Loucy (cell line): ENCODE measurements around the gene TAS2R31.

ENCODE experiments used
- CTCF ChIP-seq: fragments of 200-600 bp; sonication (generic); conservative IDR thresholded peaks from 2 replicates; pipeline ENCODE4 v1.5.1; 2014; ENCODE audit warnings: mild to moderate bottlenecking, antibody characterized with exemption, low read length
- EZH2phosphoT487 ChIP-seq: fragments of 200-600 bp; IDR thresholded peaks from 2 replicates; pipeline ENCODE4 v1.6.1; 2018; ENCODE audit warnings: antibody characterized with exemption, mild to moderate bottlenecking, moderate library complexity, borderline replicate concordance

- TF ChIP-seq CTCF (no peak), EZH2phosphoT487 (no peak)
Measured at GRCh38 chr12:11039171-11039570, 8.0 kb upstream of the TAS2R31 start.
